Loucy (cell line): ENCODE measurements around the gene WWOX.

Experiments used
- CTCF ChIP-seq: fragments of 200-600 bp; sonication (generic); conservative IDR thresholded peaks from 2 replicates; pipeline ENCODE4 v1.5.1; 2014; ENCODE audit warnings: mild to moderate bottlenecking, antibody characterized with exemption, low read length
- EZH2phosphoT487 ChIP-seq: fragments of 200-600 bp; IDR thresholded peaks from 2 replicates; pipeline ENCODE4 v1.6.1; 2018; ENCODE audit warnings: antibody characterized with exemption, mild to moderate bottlenecking, moderate library complexity, borderline replicate concordance

GRCh38 chr16:78065319-78065718 is 34.1 kb upstream of the WWOX start:
- TF ChIP-seq CTCF (no peak), EZH2phosphoT487 (no peak)
